ENCODE results near the gene ADAMTS17.

The ADAMTS17 gene

GRCh38 chr15:100308608-100309007 lies 33.2 kb downstream of the ADAMTS17 start:
- DNase-seq = no peak

DNA sequence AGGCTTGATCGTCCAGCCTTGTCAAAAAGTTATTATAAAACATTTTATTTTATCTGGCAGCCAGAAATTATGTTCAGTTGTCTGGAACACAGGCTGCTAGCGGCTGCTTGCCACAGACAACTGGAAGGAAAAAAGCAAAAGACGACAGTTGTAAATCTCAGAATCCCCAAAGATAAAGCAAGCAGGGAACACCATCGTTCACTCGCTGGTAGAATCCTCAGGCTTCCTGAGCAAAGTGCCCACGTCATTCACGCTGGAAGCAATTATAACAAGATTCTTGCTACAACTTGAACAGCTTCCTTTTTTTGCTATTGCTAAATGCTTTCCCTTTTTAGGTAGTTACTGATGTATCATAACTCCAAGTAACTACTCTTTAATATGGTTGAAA lies 33.6 kb downstream of the ADAMTS17 start:
- DNase-seq = no peak

GRCh38 chr15:100307241-100308212 lies 34.2 kb downstream of the ADAMTS17 start:
- DNase-seq = no peak

DNA sequence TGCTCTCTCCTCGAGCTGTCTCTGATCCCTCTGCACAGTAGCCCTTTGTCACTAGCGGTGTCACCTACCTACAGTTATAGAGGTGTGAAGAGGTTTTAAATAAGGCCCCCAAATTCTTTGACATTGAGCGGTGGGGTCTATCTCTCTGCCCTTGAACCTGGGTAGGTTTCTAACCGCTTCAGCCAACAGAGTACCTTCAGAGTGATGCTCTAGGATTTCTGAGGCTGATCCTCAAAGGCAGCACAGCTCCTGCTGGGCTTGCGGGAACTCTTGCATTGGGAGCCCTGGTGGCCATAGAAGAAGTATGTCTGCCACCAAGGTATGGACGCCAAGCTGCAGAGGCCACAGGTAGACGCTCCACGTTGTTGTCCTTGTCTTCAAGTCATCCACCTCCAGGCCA lies 35.7 kb downstream of the ADAMTS17 start:
- no peak for DNase-seq

DNA sequence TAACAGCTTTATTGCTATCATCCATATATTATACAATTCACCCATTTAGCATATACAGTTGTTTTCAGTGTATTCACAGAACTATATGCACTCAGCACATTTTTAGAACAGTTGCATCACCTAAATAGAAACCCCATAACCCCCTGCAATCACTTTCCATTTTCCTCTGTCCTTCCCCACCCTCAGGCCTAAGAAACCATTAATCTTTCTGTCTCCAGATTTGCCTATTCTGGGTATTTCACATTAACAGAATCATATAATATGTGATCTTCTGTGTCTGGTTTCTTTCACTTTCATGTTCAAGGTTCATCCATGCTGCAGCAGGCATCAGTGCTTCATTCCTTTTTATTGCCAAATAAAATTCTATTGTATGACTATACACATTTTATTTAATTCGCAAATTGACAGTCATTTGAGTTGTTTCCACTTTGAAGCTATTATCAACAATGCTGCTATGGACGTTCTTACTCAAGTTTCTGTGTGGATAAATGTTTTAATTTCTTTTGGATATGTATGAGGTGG lies 39.8 kb downstream of the ADAMTS17 start:
- DNase-seq = no peak

GRCh38 chr15:100298257-100298656 lies 43.5 kb downstream of the ADAMTS17 start:
- no peak for DNase-seq

DNA sequence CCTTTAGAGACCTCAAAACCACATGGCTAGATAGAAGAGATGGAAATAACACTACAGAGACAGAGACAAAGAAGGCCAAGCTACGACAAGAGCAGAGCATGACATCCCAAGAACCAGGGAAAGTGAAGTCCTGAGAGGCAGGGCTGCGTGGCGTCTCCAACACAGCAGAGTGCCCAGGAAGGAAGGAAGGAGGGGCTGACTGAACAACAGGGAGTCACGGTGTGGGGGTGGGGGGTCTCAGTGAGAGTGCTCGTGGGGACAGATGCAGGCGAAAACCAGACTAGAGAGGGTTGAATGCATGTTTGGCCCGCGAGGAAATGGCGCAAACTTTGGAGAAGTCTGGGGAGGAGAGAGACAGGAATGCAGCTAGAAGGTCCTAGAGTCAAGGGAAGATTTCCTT lies 44.0 kb downstream of the ADAMTS17 start:
- DNase-seq = no peak

DNA sequence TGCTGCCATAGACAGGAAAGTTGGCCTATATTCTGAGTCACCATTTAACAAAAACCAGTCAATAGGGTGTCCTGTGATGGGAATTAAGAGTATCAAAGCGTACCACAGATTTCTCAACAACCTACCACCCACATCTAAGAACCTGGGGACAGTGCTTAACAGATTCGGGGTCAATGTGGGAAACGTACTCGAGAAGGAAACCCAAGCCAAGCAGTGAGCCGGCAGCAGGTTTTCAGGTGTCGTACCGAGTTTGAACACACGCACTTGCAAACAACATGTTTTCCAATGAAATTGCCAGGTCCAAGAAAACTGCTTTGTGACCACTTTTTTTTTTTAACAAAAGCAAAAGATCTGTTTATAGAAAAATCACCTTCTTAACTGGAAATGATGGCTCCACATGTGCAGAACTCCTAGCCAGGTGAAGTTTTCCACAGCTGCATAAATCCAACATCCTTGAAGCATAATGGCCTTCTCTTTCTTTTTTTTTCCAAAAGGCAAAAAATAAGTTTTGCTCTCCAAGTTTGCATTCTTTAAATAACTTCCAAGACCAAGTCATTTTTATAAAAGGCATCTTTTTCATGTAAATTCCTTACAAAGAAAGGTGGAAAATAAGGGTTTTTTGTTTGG lies 45.7 kb downstream of the ADAMTS17 start:
- no peak for DNase-seq

DNA sequence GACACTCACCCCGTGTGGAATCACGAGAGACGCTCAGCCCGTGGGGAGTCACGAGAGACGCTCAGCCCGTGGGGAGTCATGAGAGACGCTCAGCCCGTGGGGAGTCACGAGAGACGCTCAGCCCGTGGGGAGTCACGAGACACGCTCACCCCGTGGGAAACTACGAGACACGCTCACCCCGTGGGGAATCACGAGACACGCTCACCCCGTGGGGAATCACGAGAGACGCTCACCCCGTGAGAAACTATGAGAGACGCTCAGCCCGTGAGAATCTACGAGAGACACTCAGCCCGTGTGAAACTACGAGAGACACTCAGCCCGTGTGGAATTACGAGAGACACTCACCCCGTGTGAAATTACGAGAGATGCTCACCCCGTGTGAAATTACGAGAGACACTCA lies 49.8 kb downstream of the ADAMTS17 start:
- no peak for DNase-seq

DNA sequence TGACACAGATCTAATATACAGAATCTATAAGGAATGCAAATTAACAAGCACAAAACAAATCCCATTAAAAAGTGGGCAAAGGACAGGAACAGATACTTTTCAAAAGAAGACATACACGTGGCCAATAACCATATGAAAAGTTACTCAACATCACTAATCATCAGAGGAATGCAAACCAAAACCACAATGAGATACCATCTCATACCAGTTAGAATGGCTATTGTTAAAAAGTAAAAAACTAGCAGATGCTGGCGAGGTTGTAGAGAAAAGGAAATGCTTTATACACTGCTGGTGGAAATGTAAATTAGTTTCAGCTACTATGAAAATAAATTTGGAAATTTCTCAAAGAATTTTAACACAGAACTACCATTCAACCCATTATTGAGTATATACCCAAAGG lies 50.7 kb downstream of the ADAMTS17 start:
- DNase-seq = no peak

GRCh38 chr15:100285641-100286295 lies 56.0 kb downstream of the ADAMTS17 start:
- DNase-seq = no peak

- DNase-seq = no peak
Measured at GRCh38 chr15:100284701-100285100, 57.1 kb downstream of the ADAMTS17 start.

GRCh38 chr15:100284191-100284590 lies 57.6 kb downstream of the ADAMTS17 start:
- DNase-seq = no peak

- DNase-seq = no peak
Measured at GRCh38 chr15:100281096-100281917, 60.5 kb downstream of the ADAMTS17 start.

DNA sequence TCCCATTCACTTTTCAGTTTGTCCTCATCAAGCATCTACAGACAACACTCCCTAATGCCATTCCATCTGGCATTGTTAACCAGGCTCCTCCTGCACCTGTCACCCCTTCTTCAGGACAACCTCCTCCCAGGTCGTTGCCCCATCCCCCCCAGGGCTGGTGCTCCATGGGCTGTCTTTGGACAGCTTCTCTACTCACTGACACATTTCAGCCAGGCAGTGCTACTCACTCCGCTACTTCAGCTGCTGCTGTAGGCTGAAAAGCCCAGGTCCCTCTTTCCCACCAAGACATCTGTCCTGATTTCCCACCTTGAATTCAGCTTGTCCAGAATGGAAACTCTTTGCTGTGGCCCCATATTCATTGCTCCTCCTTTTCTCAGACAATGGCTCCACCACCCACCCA lies 61.9 kb downstream of the ADAMTS17 start:
- DNase-seq = no peak

DNA sequence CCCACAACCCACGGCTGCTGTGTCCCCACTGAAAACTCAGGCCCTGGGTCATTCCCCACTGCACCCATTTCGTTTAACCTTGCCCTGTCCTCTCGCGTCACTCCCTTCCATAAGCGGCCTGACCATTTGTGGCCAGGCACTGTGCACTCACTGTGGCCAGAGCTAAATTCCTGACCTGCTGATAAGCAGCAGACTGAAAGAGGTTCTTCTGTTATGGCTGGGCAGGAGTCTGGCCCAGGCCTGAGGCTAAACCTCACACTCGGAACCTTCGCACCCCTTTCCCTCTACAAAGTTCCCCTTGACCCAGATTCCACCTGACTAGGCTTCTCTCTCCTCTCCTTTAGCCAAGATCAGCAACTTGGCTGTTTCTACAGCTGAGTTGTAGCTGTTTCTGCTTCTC lies 62.3 kb downstream of the ADAMTS17 start:
- DNase-seq = no peak

DNA sequence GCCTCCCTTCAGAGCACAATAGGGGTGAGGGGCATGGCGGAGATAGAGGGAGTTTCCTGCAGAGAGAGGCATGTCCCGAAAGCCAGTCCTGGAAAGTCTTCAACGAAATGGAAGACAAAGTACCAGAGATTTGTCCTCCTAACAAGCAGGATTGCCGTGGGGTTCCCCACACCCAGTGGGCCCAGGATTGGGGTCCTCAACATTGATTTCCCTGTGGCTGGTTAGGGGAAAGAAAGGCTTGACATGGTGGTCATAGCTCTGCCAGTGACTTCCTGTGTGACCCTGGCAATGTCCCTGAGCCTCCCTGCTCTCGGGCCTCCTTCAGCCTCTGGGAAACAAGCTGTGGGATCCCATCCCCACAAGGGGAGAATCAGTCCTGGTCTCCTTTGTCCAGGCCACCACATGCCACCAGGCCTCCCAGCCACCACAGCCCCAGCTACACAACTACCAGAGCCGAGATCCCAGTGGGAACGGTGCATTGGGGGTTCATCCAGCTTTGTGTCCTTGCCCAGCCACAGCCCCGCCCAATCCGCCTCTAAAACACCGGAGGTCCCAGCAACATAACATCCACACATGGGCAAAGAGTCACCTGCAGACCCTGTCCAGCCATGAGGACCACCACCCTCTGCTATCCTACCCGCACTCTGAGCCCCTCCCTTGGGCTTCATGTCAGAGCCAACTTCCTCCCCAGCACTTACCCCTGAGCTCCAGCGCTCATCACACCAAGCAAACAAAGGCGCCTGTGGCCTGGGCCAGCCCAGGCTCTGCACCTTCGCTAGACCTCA lies 63.0 kb downstream of the ADAMTS17 start:
- DNase-seq = no peak

- DNase-seq = no peak
Measured at GRCh38 chr15:100277087-100277855, 64.5 kb downstream of the ADAMTS17 start.

DNA sequence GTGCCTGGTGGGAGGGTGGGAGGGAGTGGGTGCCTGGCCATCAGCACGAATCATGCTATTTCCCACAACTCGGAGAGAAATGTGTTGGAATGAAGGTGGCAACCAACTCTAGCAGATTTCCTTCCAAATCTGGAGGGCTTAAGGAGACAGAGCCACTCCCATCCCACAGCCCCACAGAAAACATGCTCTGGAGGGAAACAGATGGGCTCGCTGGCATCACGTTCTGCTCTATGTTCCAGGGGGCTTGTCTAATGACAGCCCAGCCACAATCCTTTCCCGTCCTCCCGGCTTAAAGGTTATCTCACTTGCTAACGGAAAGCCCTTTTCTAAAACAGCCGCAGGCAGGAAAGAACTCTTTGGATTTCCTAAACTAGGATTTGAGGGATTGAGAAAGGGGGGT lies 65.3 kb downstream of the ADAMTS17 start:
- no peak for DNase-seq

GRCh38 chr15:100275641-100276040 lies 66.1 kb downstream of the ADAMTS17 start:
- no peak for DNase-seq

GRCh38 chr15:100269831-100270230 lies 71.9 kb downstream of the ADAMTS17 start:
- DNase-seq = no peak
